ENCODE measurements around the gene BNC2. TPM values are rescaled to one million over a fixed set of nuclear protein-coding genes. Genes with fewer than 3 reads are reported as not detected.

BNC2 gene
- total RNA-seq, 6 experiments from 2014 or later = 19.0 to 28.7 (median 25.4) TPM

- Mint-ChIP-seq H3K36me3 (ENCODE audit: low read depth) (no peaks in the 10 kb centered on the region), H3K9me3 (no peaks in the 10 kb centered on the region), H3K27me3 (ENCODE audit: insufficient read depth) (no peaks in the 10 kb centered on the region; the same call in none of the 2 replicates), H3K27ac (no peak overlapping the region), H3K4me3 (no peak overlapping the region), H3K4me1 (ENCODE audit: low read depth) (peaks cover 22% of the 10 kb centered on the region)
- no peak for TF ChIP-seq CTCF (IDR thresholded peaks at IDR 0.05)
- DNase-seq = no peak
Observed at GRCh38 chr9:16616686-16617085, 253.8 kb downstream of the BNC2 start.

- Mint-ChIP-seq H3K4me3 (no peak overlapping the region), H3K9me3 (no peaks in the 10 kb centered on the region), H3K36me3 (ENCODE audit: low read depth) (no peaks in the 10 kb centered on the region), H3K27me3 (ENCODE audit: insufficient read depth) (no peaks in the 10 kb centered on the region; the same call in 1 of the 2 replicates), H3K27ac (no peak overlapping the region), H3K4me1 (ENCODE audit: low read depth) (peaks cover 31% of the 10 kb centered on the region)
- no peak for TF ChIP-seq CTCF (IDR thresholded peaks at IDR 0.05)
- no peak for DNase-seq
Observed at GRCh38 chr9:16615451-16615850, 255.0 kb downstream of the BNC2 start.

- Mint-ChIP-seq H3K27me3 (ENCODE audit: insufficient read depth) (no peaks in the 10 kb centered on the region; the same call in 1 of the 2 replicates), H3K9me3 (no peaks in the 10 kb centered on the region), H3K36me3 (ENCODE audit: low read depth) (no peaks in the 10 kb centered on the region; the same call in 1 of the 2 replicates), H3K4me1 (ENCODE audit: low read depth) (peaks cover 31% of the 10 kb centered on the region), H3K4me3 (no peak overlapping the region), H3K27ac (no peak overlapping the region)
- no peak for TF ChIP-seq CTCF (IDR thresholded peaks at IDR 0.05)
- DNase-seq = no peak
Observed at GRCh38 chr9:16613605-16614004, 256.9 kb downstream of the BNC2 start.

GRCh38 chr9:16613051-16613450 is 257.4 kb downstream of the BNC2 start:
- H3K4me1 Mint-ChIP-seq (ENCODE audit: low read depth) = peaks cover 31% of the 10 kb centered on the region
- no peak overlapping the region for H3K4me3 Mint-ChIP-seq
- H3K9me3 Mint-ChIP-seq = no peaks in the 10 kb centered on the region
- no peak for DNase-seq
- no peak for TF ChIP-seq CTCF (IDR thresholded peaks at IDR 0.05)
- H3K27me3 Mint-ChIP-seq (ENCODE audit: insufficient read depth) = no peaks in the 10 kb centered on the region; the same call in 1 of the 2 replicates
- H3K27ac Mint-ChIP-seq = no peak overlapping the region
- no peaks in the 10 kb centered on the region; the same call in 1 of the 2 replicates for H3K36me3 Mint-ChIP-seq (ENCODE audit: low read depth)

GRCh38 chr9:16612627-16613026 is 257.8 kb downstream of the BNC2 start:
- TF ChIP-seq CTCF (IDR thresholded peaks at IDR 0.05) = no peak
- H3K27ac Mint-ChIP-seq = 0 out of 2 replicates have a peak overlapping the region, but pooled peaks have one; percentile 16
- no peaks in the 10 kb centered on the region; the same call in 1 of the 2 replicates for H3K27me3 Mint-ChIP-seq (ENCODE audit: insufficient read depth)
- H3K4me1 Mint-ChIP-seq (ENCODE audit: low read depth) = peaks cover 31% of the 10 kb centered on the region
- no peaks in the 10 kb centered on the region for H3K9me3 Mint-ChIP-seq
- DNase-seq = peak; percentile 13
- H3K36me3 Mint-ChIP-seq (ENCODE audit: low read depth) = no peaks in the 10 kb centered on the region; the same call in 1 of the 2 replicates
- H3K4me3 Mint-ChIP-seq = no peak overlapping the region
